GM21528 (cell line): ENCODE data around the gene HSPBAP1.
"Not testable (repeated sequence)": the region's sequence is repeated elsewhere in the genome, so short reads cannot be mapped to it uniquely, and the experiment has no call there.

Experiments
- ATAC-seq: cut with Tn5 transposase; IDR thresholded peaks from one replicate; pipeline ENCODE4 v1.9.1; 2021; ENCODE audit warnings: mild to moderate bottlenecking, moderate library complexity; ENCODE audit not compliant: unreplicated experiment, low FRiP score

The HSPBAP1 gene

DNA sequence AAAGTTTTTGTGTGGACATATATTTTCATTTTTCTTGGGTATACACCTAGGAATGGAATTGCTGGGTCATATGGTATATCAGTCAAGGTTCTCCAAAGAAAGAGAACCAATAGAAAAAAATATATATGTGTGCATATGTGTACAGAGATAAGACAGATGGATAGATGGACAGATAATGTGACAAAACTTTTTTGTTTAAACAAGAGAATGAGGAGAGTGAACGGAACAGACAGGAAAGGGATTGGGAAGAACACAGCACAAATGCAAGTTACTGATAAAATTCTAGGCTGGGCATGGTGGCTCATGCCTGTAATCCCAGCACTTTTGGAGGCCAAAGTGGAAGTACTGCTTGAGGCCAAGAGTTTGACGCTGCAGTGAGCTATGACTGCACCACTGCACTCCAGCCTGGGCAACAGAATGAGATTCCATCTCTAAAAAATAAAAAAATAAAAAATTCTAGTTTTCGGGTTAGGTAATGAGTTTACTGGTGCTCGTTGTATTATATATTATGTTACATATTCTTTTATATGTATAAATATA is 50.0 kb downstream of the HSPBAP1 start:
- ATAC-seq, result no peak

- ATAC-seq, result no peak
Observed at GRCh38 chr3:122742234-122742633, 51.4 kb downstream of the HSPBAP1 start.

DNA sequence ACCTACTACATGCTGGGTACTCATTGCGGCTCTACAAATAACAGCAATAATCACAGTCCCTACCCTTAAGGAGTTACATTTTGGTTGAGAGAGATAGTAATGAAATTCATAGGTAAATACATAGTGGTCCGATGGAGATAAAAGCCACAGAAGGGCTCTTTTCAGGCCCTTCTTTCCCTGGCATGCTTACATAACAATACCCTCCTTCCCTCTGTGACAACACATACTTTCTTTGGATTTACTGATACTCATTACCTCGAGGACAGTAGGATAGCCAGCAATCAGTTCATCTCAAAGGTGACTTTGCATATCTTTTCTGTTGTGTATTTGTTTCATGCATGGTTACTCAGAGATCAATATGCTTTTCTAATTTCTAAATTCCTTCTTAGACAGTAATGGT is 54.5 kb downstream of the HSPBAP1 start:
- no peak for ATAC-seq

DNA sequence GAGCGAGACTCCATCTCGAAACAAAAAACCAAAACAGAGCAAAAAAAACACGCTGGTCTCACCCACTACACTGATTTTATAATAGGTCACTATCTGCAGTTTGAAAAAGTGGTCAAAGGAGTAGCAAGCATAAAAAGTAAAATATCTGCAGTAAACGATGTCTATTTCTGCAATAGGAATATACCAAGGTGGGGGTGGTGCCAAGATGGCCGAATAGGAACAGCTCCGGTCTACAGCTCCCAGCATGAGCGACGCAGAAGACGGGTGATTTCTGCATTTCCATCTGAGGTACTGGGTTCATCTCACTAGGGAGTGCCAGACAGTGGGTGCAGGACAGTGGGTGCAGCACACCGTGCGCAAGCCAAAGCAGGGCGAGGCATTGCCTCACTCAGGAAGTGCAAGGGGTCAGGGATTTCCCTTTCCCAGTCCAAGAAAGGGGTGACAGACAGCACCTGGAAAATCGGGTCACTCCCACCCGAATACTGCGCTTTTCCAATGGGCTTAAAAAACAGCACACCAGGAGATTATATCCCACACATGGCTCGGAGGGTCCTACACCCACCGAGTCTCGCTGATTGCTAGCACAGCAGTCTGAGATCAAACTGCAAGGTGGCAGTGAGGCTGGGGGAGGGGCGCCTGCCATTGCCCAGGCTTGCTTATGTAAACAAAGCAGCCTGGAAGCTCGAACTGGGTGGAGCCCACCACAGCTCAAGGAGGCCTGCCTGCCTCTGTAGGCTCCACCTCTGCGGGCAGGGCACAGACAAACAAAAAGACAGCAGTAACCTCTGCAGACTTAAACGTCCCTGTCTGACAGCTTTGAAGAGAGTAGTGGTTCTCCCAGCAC is 60.7 kb downstream of the HSPBAP1 start:
- not testable (repeated sequence) for ATAC-seq

DNA sequence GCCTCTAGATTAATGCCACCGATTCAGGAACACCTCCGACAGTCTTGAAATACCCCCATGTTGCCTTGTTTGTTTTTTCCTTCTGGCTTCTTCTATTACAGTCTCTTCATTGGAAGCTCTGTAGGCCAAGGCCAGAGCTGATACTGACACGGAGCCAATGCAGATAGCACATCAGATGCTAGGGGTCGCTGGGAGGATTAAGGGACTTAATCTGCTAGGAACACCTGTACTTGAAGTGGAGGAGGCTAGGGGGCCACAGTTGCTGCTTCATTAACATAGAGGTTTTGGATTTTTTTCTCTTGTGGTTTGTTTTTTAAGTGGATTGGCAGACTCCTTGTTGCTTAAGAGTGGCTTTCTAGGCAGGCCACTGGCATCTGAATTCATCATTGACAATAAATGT is 63.4 kb downstream of the HSPBAP1 start:
- no peak for ATAC-seq

- ATAC-seq, result no peak
Observed at GRCh38 chr3:122728756-122729514, 64.7 kb downstream of the HSPBAP1 start.

DNA sequence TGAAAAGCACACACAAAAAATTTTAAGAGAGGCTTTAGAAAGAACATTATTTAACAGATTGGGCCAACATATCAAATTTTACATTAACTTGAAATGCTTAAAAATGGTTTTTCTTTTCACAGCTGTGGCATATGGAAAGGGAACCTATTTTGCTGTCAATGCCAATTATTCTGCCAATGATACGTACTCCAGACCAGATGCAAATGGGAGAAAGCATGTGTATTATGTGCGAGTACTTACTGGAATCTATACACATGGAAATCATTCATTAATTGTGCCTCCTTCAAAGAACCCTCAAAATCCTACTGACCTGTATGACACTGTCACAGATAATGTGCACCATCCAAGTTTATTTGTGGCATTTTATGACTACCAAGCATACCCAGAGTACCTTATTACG is 65.4 kb downstream of the HSPBAP1 start:
- no peak for ATAC-seq

DNA sequence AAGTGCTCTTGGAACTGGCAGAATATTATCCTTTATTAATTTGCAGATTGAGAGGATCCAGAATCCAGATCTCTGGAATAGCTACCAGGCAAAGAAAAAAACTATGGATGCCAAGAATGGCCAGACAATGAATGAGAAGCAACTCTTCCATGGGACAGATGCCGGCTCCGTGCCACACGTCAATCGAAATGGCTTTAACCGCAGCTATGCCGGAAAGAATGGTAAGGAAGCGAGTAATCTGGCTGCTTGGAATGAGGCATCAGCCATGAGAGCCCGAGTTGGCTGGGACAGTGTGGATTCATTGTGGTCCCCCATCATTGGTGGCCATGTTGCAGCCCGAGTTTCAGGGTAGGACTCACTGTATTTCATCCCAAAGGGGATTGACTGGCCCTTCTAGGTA is 65.9 kb downstream of the HSPBAP1 start:
- no peak for ATAC-seq

DNA sequence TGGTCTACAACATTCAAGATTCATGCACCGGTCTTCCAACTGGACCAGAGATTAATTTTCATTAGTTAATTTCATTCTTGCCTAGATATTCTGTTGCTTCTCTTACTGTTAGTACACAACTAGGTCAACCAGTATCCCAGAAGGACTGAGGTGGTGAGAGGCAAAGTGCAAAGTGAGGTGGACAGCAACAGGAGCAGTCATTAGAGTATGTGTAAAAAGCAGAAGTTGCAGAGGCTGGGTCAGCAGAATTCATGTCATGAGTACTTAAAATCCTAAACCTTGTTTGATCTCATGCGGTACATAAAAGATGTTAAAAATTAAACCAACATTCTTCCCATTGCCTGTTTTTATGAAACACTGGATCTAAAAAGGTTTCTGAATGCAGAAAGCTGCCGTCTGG is 66.3 kb downstream of the HSPBAP1 start:
- no peak for ATAC-seq

DNA sequence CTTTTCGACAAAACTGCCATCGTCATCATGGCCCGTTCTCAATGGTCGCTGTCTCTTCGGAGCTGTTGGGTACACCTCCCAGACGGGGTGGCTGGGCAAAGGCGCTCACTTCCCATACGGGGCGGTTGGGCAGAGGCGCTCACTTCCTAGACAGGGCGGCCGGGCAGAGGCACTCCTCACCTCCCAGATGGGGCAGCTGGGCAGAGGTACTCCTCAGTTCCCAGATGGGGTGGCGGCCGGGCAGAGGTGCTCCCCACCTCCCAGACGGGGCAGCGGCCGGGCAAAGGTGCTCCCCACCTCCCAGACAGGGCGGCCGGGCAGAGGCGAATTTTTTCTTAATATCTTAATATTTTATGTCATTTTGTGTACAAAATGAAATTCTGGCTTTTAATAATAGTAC is 68.5 kb downstream of the HSPBAP1 start:
- no peak for ATAC-seq

- ATAC-seq, result no peak
Observed at GRCh38 chr3:122719273-122719921, 74.2 kb downstream of the HSPBAP1 start.

- ATAC-seq, result no peak
Observed at GRCh38 chr3:122716667-122717066, 77.0 kb downstream of the HSPBAP1 start.

DNA sequence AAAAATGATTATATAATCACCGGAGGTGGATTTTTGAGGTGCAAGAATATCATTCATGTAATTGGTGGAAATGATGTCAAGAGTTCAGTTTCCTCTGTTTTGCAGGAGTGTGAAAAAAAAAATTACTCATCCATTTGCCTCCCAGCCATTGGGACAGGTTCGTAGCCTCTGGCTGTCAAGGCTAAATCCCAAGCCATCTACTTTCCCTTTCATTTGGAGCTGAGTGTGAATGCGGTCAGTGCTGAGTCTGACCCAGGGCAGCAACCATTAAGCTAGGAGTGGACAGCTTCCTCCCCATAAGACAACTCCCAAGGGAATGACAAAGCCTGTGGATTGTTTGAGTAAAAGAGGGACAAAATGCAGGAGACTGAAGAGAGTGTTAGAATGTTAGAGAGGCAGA is 79.4 kb downstream of the HSPBAP1 start:
- ATAC-seq, result no peak

DNA sequence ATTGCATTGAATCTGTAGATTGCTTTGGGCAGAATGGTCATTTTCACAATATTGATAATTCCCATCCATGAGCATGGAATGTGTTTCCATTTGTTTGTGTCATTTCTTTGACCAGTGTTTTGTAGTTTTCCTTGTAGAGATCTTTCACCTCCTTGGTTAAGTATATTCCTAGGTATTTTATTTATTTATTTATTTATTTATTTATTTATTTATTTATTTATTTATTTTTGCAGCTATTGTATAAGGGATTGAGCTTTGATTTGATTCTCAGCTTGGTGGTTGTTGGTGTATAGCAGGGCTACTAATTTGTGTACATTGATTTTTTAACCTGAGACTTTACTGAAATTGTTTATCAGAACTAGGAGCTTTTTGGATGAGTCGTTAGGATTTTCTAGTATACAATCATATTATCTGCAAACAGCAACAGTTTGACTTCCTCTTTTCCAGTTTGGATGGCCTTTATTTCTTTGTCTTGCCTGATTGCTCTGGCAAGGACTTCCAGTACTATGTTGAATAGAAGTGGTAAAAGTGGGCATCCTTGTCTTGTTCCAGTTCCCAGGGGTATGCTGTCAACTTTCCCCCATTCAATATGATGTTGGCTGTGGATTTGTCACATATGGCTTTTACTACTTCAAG is 82.9 kb downstream of the HSPBAP1 start:
- ATAC-seq, result not testable (repeated sequence)

GRCh38 chr3:122705379-122705778 is 88.3 kb downstream of the HSPBAP1 start:
- no peak for ATAC-seq

GRCh38 chr3:122700193-122700592 is 93.4 kb downstream of the HSPBAP1 start:
- ATAC-seq, result no peak

DNA sequence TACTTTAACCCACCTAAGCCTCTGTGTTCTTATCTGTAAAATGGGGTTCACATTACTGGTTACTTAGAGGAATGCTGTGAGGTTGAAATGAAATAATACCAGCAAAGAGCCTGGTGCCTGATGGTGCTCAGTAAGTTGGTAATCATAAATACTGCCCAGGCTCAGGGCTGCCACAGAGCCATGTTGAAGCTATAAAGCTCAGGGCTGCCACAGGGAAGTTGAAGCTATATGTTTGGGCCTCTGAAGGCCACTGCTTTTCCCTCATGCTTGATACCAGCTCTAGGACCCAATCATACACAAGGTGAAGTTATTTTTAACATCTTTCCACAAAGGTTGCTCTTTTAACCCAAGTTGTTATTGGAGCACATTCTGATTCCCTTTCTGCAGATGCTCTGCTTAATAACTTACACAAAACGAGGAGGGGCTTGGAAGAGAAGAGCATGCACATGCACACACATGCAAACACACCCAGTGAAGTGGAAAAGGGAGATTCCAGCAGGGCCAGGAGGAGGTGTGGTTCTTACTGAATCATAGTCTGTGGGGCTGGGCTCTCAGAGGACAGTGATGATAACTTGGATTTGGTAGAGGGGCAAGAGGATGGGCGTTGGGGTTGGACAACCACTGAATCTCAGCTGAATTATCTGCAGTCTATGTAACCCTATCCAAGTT is 95.5 kb downstream of the HSPBAP1 start:
- ATAC-seq, result no peak

DNA sequence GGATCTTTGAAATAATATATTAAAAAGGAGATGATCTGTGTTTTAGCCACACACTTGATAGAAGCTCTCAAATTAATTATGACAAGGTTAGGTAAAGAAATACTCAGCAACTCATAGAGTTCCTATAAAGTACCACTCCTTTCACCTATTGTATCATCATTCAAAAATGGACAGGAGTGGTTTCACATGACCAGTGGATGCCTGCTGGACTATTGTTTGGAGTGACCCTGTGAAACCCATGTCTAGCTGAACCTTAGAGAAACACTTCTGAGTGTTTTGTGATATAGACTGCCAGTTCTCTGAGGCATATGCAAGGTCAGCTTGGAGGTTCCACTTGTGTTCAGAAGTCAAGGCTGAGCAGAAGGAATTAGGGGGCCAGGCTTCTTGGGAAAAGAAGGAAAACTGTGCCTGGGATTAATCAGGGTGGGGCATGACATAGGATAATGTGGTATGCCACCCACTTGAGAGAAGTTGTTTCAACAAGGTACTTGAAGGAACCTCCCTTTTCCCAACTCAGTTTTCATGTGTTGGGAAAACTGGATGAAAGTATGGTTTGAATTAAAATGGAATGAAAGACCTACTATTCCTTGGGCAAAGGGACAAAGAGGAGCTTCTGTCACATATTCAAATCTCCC is 97.6 kb downstream of the HSPBAP1 start:
- ATAC-seq, result no peak

GRCh38 chr3:122694966-122695365 is 98.7 kb downstream of the HSPBAP1 start:
- ATAC-seq, result no peak

DNA sequence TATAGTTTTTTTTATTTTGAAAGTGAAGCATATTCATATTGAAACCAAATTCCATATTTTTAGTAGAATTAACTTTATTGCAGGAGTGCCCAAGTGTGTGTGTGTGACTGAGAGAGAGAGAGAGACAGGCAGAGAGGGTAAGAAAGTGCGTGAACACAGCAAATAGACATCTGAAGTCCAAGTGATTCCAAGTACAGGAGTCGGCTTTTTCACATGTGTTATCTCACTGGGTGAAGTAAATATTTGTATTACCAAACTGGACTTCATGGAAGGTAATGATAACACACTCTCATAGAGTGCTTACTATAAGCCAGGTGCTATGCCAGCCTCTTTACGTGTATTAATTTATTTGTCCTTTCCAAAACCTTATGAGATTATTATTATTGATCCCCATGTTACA is 101.0 kb downstream of the HSPBAP1 start:
- no peak for ATAC-seq
